ENCODE results near the gene KIF4A.
A peak's percentile ranks its signal among the peaks of the same experiment; 100 is the strongest.

The KIF4A gene

DNA sequence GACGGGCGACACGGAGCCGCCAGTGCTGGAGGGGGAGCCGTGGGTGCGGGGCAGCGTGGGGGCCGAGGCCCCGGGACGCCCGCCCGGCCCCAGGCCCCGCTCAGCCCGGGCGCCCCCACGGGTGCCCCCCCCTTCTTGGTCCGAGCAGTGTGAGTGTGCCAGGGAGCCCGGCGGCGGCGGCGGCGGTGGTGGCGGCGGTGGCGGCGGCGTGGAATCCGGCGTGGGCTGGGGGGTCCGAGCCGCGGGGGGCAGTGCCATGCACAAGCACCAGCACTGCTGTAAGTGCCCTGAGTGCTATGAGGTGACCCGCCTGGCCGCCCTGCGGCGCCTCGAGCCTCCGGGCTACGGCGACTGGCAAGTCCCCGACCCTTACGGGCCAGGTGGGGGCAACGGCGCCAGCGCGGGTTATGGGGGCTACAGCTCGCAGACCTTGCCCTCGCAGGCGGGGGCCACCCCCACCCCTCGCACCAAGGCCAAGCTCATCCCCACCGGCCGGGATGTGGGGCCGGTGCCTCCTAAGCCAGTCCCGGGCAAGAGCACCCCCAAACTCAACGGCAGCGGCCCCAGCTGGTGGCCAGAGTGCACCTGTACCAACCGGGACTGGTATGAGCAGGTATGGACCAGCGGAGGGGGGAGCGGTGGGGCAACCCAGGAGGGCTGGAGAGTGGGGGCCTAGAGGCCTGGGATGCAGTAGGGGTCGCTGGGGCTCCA, 155.2 kb downstream of the KIF4A start:
- DNase-seq = no peak

DNA sequence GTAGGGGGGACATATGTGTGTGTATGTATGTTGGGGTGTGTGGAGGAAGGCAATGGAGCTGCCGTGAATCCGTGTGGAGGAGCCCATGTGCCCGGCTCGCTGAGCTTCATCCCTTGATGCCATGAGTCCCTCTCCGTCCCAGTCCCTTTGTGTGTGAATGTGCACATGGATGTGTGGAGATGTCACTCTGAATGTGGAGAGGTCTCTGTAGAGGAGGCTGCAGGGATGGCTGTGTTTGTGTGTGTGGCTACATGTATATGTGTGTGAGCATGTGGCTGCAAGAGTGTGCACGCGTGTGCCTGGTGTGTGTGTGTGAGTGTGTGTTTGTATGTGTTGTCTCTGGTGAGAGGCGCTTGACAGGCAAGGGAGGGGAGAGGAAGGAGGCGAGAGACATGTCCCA, 156.0 kb downstream of the KIF4A start:
- DNase-seq = no peak

DNA sequence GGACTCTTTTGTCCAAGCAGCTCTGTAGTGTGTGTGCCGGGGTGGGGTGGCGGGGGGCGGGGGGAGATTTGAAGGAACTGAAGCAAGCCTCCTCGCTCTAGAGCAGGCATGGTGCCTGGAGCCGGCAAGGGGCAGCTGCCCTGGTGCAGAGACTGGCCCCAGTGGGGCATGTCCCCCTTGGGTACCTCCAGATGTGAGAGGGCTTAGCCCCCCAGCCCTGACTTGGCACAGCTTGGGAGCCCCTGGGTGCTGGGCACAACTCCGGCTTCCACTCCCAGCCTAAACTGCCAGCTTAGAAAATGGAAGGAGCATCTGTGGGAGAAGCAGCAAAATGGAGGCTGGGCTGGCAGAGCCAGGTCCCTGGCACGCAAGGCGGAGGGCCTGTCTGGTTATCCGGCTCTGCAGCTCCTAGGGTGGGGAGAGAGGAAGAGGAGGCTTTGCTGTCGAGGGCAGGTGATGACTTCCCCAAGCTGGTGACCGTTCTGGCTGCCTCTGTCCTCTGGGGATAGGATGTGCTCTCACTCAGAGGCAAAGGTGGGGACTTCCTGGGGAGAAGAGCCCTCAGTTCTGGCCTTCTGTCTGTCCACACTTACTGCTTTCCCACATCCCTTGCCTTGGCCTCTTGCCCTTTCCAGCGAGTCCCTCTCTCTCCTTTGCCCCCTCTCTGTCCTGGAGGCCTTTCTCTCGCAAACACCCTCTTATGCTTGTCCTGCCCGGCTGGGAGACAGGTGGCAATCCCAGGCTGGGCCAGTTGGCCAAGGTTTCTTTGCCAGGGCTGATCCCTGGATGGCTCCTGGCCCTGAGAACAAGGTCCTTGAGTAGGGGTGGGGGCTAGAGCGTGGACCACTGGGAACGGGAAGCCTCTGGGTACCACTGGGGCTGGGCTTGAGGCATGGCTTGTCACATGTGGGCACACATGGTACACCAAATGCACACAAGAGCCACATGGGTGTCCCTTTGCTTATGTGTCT, 156.8 kb downstream of the KIF4A start:
- no peak for DNase-seq

DNA sequence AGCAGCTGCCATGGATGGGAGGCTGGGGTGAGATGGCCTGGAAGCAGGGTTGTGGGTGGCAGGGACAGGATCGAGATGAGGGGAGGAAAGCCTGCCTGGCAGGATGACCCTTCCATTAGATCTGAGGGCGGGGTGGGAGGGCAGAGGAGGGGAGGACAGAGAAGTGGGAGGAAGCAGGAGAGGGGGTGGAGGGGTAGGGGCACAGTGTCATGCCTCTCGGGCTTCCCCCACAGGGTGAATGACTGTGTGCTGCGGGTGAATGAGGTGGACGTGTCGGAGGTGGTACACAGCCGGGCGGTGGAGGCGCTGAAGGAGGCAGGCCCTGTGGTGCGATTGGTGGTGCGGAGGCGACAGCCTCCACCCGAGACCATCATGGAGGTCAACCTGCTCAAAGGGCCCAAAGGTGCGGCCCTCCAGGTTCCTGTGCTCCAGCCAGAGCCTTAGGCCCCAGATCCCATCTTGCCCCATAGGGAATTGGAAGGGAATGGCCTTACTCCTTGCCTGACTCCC, 159.6 kb downstream of the KIF4A start:
- no peak for DNase-seq

DNA sequence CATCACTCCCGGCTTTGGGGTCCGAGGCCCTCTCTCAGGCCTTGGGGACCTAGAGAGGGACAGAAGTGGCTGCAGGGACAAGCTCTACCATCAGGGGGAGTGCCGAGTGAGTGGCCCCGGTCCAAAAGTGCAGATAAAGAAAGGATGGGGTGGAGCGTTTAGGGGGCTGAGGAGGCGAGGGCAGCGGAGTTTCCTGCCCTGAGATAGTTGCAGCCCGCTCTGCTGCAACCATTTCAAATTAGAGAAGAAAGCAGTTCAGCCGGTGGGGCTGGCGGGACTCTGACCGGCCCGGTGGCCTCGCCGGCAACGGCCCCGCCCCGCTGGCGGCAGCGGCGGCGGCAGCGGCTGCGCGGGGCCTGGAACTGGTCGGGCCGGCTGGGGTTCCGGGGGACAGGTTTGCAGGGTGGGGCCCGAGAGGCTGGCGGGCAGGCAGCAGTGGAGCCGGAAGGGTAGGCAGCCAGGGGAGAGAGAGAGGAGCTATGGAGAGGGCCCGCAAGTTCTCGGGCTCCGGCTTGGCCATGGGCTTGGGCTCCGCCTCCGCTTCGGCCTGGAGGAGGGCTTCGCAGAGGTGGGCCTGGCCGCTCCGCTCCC, 162.3 kb downstream of the KIF4A start:
- peak; percentile 36 for DNase-seq

DNA sequence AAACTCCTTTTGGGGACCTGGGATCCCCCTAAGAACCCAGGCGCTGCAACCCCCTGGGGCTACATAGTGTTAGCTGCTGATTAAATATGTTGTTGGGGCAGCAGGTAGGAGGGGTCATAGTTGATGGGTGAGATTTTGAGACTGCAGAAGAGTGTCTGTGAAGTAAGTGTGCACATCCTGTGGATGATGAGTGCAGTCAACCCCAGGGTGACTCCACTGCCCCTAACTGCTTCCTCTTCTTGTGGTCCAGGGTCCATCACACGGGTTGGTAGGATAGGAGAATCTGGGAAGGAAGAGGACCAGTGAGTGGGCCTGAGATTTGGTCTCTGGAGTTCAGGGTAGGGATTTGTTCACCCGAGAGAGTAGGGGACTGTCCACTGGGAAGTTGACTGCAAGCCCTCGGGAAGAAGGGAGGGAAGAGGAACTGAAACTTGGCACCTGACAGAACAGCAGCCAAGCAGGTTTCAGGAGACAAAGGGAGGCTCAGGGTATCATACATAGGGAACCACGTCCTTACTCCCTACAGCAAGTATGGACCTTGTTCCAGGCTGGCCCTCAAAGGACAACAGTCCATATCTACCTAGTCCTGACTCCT, 163.2 kb downstream of the KIF4A start:
- no peak for DNase-seq

DNA sequence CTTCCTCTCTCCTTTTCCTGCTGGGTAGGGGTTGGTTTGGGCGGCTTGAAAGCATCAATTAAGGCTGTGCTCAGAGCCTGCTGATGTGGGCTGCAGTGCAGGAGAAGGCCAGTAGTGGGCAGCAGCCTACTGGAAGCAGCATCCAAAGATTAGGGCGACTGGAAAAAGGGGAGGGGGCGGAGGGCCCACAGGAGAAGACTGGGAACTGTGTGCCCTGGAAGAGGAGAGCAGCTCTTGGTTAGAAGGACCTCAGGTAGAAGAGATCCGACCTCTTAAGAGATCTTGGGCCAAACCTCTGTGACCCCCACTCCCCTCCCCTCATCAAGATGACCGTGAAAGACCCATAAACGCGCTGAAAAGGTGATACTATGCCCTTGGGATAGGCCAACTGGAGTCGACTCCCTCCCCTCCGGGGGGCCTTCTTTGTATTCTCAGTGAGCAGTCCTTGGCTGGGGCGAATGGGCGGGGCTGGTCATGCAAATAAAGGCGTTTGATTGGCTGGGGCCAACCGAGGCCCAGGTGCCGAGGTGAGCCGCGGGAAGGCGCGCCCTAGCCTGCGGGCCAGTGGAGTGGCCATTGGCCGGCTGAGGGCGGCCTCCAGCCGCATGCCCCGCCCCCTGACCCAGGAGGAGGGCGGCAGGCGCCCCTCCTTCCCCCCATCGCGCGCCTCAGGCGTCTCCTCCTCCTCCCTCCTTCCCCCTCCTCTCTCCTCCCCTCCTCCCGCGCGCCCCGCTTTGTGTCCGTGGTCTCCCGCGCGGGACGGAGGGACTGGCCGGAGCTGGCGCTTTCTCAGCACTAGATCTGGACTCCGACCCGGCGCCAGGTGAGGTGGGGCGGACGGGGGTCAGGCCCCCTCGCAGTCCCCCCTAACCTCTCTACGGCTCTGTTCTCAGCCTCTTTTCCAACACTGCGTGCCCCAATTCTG, 164.8 kb downstream of the KIF4A start:
- peak; percentile 43 for DNase-seq

DNA sequence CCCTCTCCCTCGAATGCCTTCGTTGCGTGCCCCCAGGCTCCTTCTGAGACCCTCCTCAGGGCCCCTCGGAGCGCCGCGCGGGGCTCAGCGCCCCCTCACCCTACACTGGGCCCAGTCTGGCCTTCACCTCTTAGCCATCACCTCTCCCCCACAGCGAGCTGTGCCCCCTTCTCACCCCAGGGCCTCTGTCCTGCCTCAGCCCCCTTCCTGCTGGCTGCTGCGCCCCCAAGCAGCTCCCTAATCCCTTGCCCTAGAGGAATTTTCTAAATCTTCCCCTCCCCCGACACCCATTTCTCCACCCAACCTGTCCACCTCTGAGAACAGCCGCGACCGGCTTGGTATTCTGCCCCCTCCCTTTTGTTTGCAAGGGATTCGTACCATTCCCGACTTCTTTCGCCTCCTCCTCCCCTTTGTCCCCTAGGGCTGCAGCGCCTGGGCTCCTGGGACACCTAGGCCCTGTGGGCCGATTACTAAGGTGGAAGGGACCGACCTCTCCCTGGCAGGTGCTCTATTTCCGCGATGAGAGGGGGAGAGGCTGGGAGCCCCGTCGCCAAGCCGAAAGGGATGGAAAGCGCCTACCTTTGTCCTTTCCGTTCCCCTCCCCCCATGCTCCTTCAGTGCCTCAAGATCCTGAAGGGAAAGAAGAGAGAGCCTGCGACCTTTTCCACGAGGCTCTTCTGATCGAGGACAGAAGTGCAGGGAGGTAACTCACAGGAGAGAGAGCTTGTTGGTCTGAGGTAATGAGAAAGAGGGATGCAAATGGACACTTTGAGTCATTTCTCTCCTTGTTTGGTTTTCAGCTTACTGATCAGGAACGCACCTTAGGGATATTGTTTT, 165.7 kb downstream of the KIF4A start:
- DNase-seq = no peak

DNA sequence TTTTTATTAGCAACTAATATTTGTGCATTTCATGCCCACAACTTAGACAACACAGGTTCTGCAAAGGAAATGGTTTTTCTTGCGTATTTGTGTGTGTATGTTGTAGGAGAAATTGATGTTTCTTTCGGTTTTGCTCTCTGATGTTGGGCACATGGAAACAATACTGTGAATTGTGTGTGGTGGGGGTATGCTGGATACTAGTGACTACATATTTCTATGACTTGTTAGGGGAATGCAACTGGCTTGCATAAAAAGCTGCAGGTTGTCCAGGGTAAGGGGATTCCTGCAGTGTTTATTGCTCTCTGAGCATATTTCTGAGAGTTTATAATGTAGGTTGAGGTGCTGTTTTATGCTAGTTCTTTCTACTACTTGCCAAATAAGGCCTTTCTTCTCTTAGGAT, 166.4 kb downstream of the KIF4A start:
- DNase-seq = no peak

DNA sequence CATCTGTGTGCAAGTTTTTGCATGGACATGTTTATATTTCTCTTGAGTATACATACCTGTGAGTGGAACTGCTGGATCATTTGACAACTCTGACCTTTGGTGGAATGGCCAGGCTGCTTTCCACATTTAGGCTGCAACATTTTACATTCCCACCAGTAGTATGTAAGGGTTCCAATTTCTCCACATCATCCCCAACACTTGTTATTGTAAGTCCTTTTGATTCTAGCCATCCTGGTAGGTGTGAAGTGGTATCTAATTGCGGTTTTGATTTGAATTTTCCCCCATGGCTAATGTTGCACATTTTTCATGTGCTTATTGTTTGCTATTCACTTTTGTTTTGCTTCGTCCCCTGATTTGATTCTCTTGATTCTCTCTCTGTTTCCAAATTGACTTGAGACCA, 171.1 kb downstream of the KIF4A start:
- DNase-seq = no peak

DNA sequence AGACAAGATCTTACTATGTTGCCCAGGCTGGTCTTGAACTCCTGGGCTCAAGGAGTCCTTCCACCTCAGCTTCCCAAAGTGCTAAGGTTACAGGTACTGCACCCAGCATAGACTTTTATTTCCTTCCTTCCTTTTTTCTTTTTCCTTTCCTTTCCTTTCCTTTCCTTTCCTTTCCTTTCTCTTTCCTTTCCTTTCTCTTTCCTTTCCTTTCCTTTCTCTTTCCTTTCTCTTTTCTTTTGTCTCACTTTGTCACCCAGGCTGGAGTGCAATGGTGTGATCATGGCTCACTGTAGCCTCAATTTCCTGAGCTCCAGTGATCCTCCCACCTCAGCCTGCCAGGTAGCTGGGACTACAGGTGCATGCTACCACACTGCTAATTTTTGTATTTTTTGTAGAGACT, 174.1 kb downstream of the KIF4A start:
- no peak for DNase-seq

DNA sequence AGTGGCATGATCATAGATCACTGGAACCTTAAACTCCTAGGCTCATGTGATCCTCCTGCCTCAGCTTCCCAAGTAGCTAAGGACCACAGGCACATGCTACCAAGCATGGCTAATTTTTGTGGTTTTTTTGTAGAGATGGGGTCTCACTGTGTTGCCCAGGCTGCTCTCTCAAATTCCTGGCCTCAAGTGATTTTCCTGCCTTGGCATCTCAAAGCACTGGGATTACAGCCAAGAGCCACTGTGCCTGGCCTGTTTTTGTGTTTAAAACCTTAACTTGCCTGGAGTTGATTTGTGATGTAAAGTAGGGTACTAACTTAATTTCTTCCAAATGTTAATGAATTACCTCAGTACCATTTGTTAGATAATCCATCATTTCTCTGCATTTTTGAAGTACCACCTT, 177.1 kb downstream of the KIF4A start:
- DNase-seq = no peak

DNA sequence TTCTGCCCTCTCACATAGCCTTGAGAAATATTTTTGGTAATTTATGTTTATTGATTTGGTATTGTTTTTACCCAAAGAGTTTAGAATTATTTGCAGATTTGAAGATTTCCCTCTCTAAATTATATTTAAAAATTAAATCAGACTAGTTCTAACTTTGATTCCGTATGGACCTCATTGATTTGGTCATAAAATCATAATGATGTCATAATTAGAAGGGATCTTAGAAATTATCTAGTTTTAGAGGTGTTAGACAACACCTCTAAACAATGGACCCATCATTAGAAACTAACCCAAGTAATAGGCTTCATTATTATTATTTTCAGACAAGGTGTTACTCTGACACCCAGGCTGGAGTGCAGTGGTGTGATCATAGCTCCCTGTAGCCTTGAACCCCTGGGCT, 178.8 kb downstream of the KIF4A start:
- no peak for DNase-seq

All from HCEC 1CT (cell line).